GM19467 (cell line): Measurements from ENCODE around the gene NOD2.

Source experiments
- ATAC-seq: cut with Tn5 transposase; IDR thresholded peaks from one replicate; pipeline ENCODE4 v1.9.1; 2021; ENCODE audit warnings: mild to moderate bottlenecking, moderate library complexity; ENCODE audit not compliant: unreplicated experiment

The NOD2 gene

GRCh38 chr16:50712560-50712898, 19.1 kb downstream of the NOD2 start:
- no peak for ATAC-seq

GRCh38 chr16:50712956-50713355, 19.6 kb downstream of the NOD2 start:
- no peak for ATAC-seq

- ATAC-seq, result no peak
Measured at GRCh38 chr16:50717091-50717490, 23.7 kb downstream of the NOD2 start.

- ATAC-seq, result no peak
Measured at GRCh38 chr16:50717494-50717893, 24.1 kb downstream of the NOD2 start.

GRCh38 chr16:50718061-50718760, 24.8 kb downstream of the NOD2 start:
- ATAC-seq, result no peak

GRCh38 chr16:50718761-50719400, 25.5 kb downstream of the NOD2 start:
- ATAC-seq, result no peak

- no peak for ATAC-seq
Measured at GRCh38 chr16:50719401-50720337, 26.3 kb downstream of the NOD2 start.

- ATAC-seq, result no peak
Measured at GRCh38 chr16:50721549-50722404, 28.4 kb downstream of the NOD2 start.

- ATAC-seq, result no peak
Measured at GRCh38 chr16:50722405-50722737, 29.0 kb downstream of the NOD2 start.

- ATAC-seq, result no peak
Measured at GRCh38 chr16:50722960-50723359, 29.6 kb downstream of the NOD2 start.

GRCh38 chr16:50724306-50724705, 30.9 kb downstream of the NOD2 start:
- no peak for ATAC-seq

GRCh38 chr16:50731130-50731988, 38.0 kb downstream of the NOD2 start:
- no peak for ATAC-seq

- ATAC-seq, result no peak
Measured at GRCh38 chr16:50731989-50732832, 38.8 kb downstream of the NOD2 start.

- no peak for ATAC-seq
Measured at GRCh38 chr16:50733468-50733867, 40.1 kb downstream of the NOD2 start.

GRCh38 chr16:50735629-50736122, 42.3 kb downstream of the NOD2 start:
- ATAC-seq, result no peak

GRCh38 chr16:50736448-50736847, 43.0 kb downstream of the NOD2 start:
- ATAC-seq, result no peak

GRCh38 chr16:50737420-50737959, 44.1 kb downstream of the NOD2 start:
- ATAC-seq, result no peak

- no peak for ATAC-seq
Measured at GRCh38 chr16:50739031-50739430, 45.6 kb downstream of the NOD2 start.

- no peak for ATAC-seq
Measured at GRCh38 chr16:50740736-50741135, 47.3 kb downstream of the NOD2 start.
